ENCODE measurements around the gene ICE2. TPM values are rescaled to one million over a fixed set of nuclear protein-coding genes. Genes with fewer than 3 reads are reported as not detected.

The ICE2 gene
- total RNA-seq, 1 donor from 2014 or later, result 51.9 TPM

- DNase-seq (ENCODE audit: low spot score), result no peak
- no peak overlapping the region for H3K27ac Mint-ChIP-seq
- H3K4me3 Mint-ChIP-seq, result no peak overlapping the region
- H3K9me3 Mint-ChIP-seq, result no peaks in the 10 kb centered on the region
- peaks cover 48% of the 10 kb centered on the region for H3K36me3 Mint-ChIP-seq (ENCODE audit: low read depth)
- H3K27me3 Mint-ChIP-seq (ENCODE audit: insufficient read depth), result no peaks in the 10 kb centered on the region
- intact Hi-C loops (cut with micrococcal nuclease), result no loop called here
- peaks cover 42% of the 10 kb centered on the region for H3K4me1 Mint-ChIP-seq (ENCODE audit: low read depth)
Measured at GRCh38 chr15:60375306-60375705, 103.6 kb downstream of the ICE2 start.

- H3K36me3 Mint-ChIP-seq (ENCODE audit: low read depth), result peaks cover 49% of the 10 kb centered on the region
- H3K4me1 Mint-ChIP-seq (ENCODE audit: low read depth), result peaks cover 47% of the 10 kb centered on the region
- no peaks in the 10 kb centered on the region for H3K27me3 Mint-ChIP-seq (ENCODE audit: insufficient read depth)
- DNase-seq (ENCODE audit: low spot score), result no peak
- no peak overlapping the region for H3K27ac Mint-ChIP-seq
- H3K9me3 Mint-ChIP-seq, result no peaks in the 10 kb centered on the region
- intact Hi-C loops (cut with micrococcal nuclease), result no loop called here
- H3K4me3 Mint-ChIP-seq, result no peak overlapping the region
Measured at GRCh38 chr15:60374628-60375081, 104.3 kb downstream of the ICE2 start.

- H3K9me3 Mint-ChIP-seq, result no peaks in the 10 kb centered on the region
- H3K4me3 Mint-ChIP-seq, result no peak overlapping the region
- H3K36me3 Mint-ChIP-seq (ENCODE audit: low read depth), result peaks cover 46% of the 10 kb centered on the region
- no peaks in the 10 kb centered on the region for H3K27me3 Mint-ChIP-seq (ENCODE audit: insufficient read depth)
- intact Hi-C loops (cut with micrococcal nuclease), result no loop called here
- no peak for DNase-seq (ENCODE audit: low spot score)
- H3K27ac Mint-ChIP-seq, result no peak overlapping the region
- peaks cover 47% of the 10 kb centered on the region for H3K4me1 Mint-ChIP-seq (ENCODE audit: low read depth)
Measured at GRCh38 chr15:60374209-60374608, 104.7 kb downstream of the ICE2 start.

- no peak for DNase-seq (ENCODE audit: low spot score)
- no peak overlapping the region for H3K4me3 Mint-ChIP-seq
- H3K27me3 Mint-ChIP-seq (ENCODE audit: insufficient read depth), result no peaks in the 10 kb centered on the region
- peaks cover 47% of the 10 kb centered on the region for H3K4me1 Mint-ChIP-seq (ENCODE audit: low read depth)
- no peaks in the 10 kb centered on the region for H3K9me3 Mint-ChIP-seq
- peaks cover 46% of the 10 kb centered on the region for H3K36me3 Mint-ChIP-seq (ENCODE audit: low read depth)
- peak overlapping the region; percentile 72 for H3K27ac Mint-ChIP-seq
- intact Hi-C loops (cut with micrococcal nuclease), result no loop called here
Measured at GRCh38 chr15:60373745-60374144, 105.2 kb downstream of the ICE2 start.

GRCh38 chr15:60373327-60373726, 105.6 kb downstream of the ICE2 start:
- intact Hi-C loops (cut with micrococcal nuclease), result no loop called here
- no peaks in the 10 kb centered on the region for H3K27me3 Mint-ChIP-seq (ENCODE audit: insufficient read depth)
- peaks cover 47% of the 10 kb centered on the region for H3K4me1 Mint-ChIP-seq (ENCODE audit: low read depth)
- no peaks in the 10 kb centered on the region for H3K9me3 Mint-ChIP-seq
- H3K27ac Mint-ChIP-seq, result peak overlapping the region; percentile 72
- H3K36me3 Mint-ChIP-seq (ENCODE audit: low read depth), result peaks cover 46% of the 10 kb centered on the region
- H3K4me3 Mint-ChIP-seq, result no peak overlapping the region
- DNase-seq (ENCODE audit: low spot score), result no peak

- no peak overlapping the region for H3K4me3 Mint-ChIP-seq
- H3K9me3 Mint-ChIP-seq, result no peaks in the 10 kb centered on the region
- peaks cover 46% of the 10 kb centered on the region for H3K36me3 Mint-ChIP-seq (ENCODE audit: low read depth)
- H3K4me1 Mint-ChIP-seq (ENCODE audit: low read depth), result peaks cover 47% of the 10 kb centered on the region
- H3K27me3 Mint-ChIP-seq (ENCODE audit: insufficient read depth), result no peaks in the 10 kb centered on the region
- H3K27ac Mint-ChIP-seq, result peak overlapping the region; percentile 69
- DNase-seq (ENCODE audit: low spot score), result no peak
- intact Hi-C loops (cut with micrococcal nuclease), result no loop called here
Measured at GRCh38 chr15:60372756-60373155, 106.2 kb downstream of the ICE2 start.

- intact Hi-C loops (cut with micrococcal nuclease), result no loop called here
- Mint-ChIP-seq H3K4me3 (no peak overlapping the region), H3K4me1 (ENCODE audit: low read depth) (peaks cover 47% of the 10 kb centered on the region), H3K36me3 (ENCODE audit: low read depth) (peaks cover 46% of the 10 kb centered on the region), H3K27me3 (ENCODE audit: insufficient read depth) (no peaks in the 10 kb centered on the region), H3K27ac (peak overlapping the region; percentile 80), H3K9me3 (no peaks in the 10 kb centered on the region)
- DNase-seq (ENCODE audit: low spot score), result no peak
Measured at GRCh38 chr15:60372227-60372626, 106.7 kb downstream of the ICE2 start.

GRCh38 chr15:60371175-60372051, 107.5 kb downstream of the ICE2 start:
- Mint-ChIP-seq H3K4me1 (ENCODE audit: low read depth) (peaks cover 47% of the 10 kb centered on the region), H3K9me3 (no peaks in the 10 kb centered on the region), H3K4me3 (peak overlapping the region; percentile 49), H3K27me3 (ENCODE audit: insufficient read depth) (no peaks in the 10 kb centered on the region), H3K27ac (peak overlapping the region; percentile 93), H3K36me3 (ENCODE audit: low read depth) (peaks cover 39% of the 10 kb centered on the region)
- intact Hi-C loops (cut with micrococcal nuclease), result loop anchor here (1.0 kb wide), 1 partner anchor 9 kb away; no protein-coding TSS in a partner anchor
- DNase-seq (ENCODE audit: low spot score), result no peak

GRCh38 chr15:60370869-60371136, 108.1 kb downstream of the ICE2 start:
- no peaks in the 10 kb centered on the region for H3K27me3 Mint-ChIP-seq (ENCODE audit: insufficient read depth)
- peaks cover 47% of the 10 kb centered on the region for H3K4me1 Mint-ChIP-seq (ENCODE audit: low read depth)
- no peaks in the 10 kb centered on the region for H3K9me3 Mint-ChIP-seq
- peak overlapping the region; percentile 93 for H3K27ac Mint-ChIP-seq
- no peak overlapping the region for H3K4me3 Mint-ChIP-seq
- DNase-seq (ENCODE audit: low spot score), result no peak
- intact Hi-C loops (cut with micrococcal nuclease), result loop anchor here (1.0 kb wide), 2 partner anchors 9 to 18 kb away; no protein-coding TSS in a partner anchor
- peaks cover 38% of the 10 kb centered on the region for H3K36me3 Mint-ChIP-seq (ENCODE audit: low read depth)

GRCh38 chr15:60370105-60370868, 108.7 kb downstream of the ICE2 start:
- Mint-ChIP-seq H3K9me3 (no peaks in the 10 kb centered on the region), H3K36me3 (ENCODE audit: low read depth) (peaks cover 35% of the 10 kb centered on the region), H3K27ac (peak overlapping the region; percentile 93), H3K4me1 (ENCODE audit: low read depth) (peaks cover 47% of the 10 kb centered on the region), H3K27me3 (ENCODE audit: insufficient read depth) (no peaks in the 10 kb centered on the region), H3K4me3 (peak overlapping the region; percentile 32)
- intact Hi-C loops (cut with micrococcal nuclease), result loop anchor here (1.0 kb wide), 1 partner anchor 19 kb away; no protein-coding TSS in a partner anchor
- no peak for DNase-seq (ENCODE audit: low spot score)

GRCh38 chr15:60369696-60370095, 109.2 kb downstream of the ICE2 start:
- no peaks in the 10 kb centered on the region for H3K27me3 Mint-ChIP-seq (ENCODE audit: insufficient read depth)
- no peaks in the 10 kb centered on the region for H3K9me3 Mint-ChIP-seq
- intact Hi-C loops (cut with micrococcal nuclease), result loop anchor here (1.0 kb wide), 1 partner anchor 20 kb away; no protein-coding TSS in a partner anchor
- peaks cover 37% of the 10 kb centered on the region for H3K36me3 Mint-ChIP-seq (ENCODE audit: low read depth)
- H3K4me3 Mint-ChIP-seq, result no peak overlapping the region
- H3K27ac Mint-ChIP-seq, result peak overlapping the region; percentile 93
- peaks cover 46% of the 10 kb centered on the region for H3K4me1 Mint-ChIP-seq (ENCODE audit: low read depth)
- no peak for DNase-seq (ENCODE audit: low spot score)
